Prostate gland (tissue), 2 donors: ENCODE results near the gene NR1H2.

Experiments
- POLR2A ChIP-seq: fragments of 450-650 bp; IDR thresholded peaks from one replicate; pipeline ENCODE4 v1.6.1; 2016; ENCODE audit warnings: antibody characterized with exemption, mild to moderate bottlenecking
- POLR2AphosphoS5 ChIP-seq: sonication (generic); formaldehyde crosslinking; IDR thresholded peaks from one replicate; pipeline ENCODE4 v1.6.1; 2017; ENCODE audit warnings: antibody characterized with exemption
- TF ChIP-seq, protein P1 (sequence below), 4 experiments: fragments of 200-600 bp in 2 of 4; fragments of 450-650 bp in 2 of 4; sonication (generic) in 2 of 4; IDR thresholded peaks; 1 replicate in 3 of 4; 2 replicates in 1 of 4; pipeline ENCODE4 v1.5.1; 2016 to 2019; ENCODE audit warnings: antibody characterized with exemption in 4 of 4, mild to moderate bottlenecking in 2 of 4, moderate library complexity in 2 of 4

DNA sequence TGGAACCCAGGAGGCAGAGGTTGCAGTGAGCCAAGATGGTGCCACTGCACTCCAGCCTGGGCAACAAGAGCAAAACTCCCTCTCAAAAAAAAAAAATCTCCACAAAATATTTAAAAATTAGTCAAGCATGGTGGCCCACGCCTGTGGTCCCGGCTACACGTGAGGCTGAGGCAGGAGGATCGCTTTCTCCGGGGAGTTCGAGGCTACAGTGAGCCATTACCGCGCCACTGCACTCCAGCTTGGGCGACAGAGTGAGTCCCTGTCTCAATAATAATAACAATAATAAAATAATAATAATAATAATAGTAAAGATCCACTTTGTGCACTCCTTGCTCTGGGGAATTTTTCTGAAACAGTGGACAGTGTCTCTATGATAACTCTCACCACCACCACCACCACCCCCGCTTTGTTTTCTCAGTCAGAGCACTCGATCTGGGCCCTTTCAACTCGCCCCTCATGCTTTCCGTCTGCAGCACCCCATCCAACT lies 19.5 kb upstream of the NR1H2 start:
- TF ChIP-seq, protein P1, sequence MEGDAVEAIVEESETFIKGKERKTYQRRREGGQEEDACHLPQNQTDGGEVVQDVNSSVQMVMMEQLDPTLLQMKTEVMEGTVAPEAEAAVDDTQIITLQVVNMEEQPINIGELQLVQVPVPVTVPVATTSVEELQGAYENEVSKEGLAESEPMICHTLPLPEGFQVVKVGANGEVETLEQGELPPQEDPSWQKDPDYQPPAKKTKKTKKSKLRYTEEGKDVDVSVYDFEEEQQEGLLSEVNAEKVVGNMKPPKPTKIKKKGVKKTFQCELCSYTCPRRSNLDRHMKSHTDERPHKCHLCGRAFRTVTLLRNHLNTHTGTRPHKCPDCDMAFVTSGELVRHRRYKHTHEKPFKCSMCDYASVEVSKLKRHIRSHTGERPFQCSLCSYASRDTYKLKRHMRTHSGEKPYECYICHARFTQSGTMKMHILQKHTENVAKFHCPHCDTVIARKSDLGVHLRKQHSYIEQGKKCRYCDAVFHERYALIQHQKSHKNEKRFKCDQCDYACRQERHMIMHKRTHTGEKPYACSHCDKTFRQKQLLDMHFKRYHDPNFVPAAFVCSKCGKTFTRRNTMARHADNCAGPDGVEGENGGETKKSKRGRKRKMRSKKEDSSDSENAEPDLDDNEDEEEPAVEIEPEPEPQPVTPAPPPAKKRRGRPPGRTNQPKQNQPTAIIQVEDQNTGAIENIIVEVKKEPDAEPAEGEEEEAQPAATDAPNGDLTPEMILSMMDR (IDR thresholded peaks at IDR 0.05): no peak
- TF ChIP-seq POLR2A: no peak
- TF ChIP-seq POLR2AphosphoS5: no peak
